Stimulated activated CD8-positive, alpha-beta memory T cell treated with anti-CD3 and anti-CD28 coated beads, Interleukin-12 subunit alpha, Interleukin-12 subunit beta, amount 100 ng/mL, for 4 hours (primary cell): ENCODE measurements around the gene FBLN1.
A peak's percentile ranks its signal among the peaks of the same experiment; 100 is the strongest.
"Not testable (repeated sequence)": the region's sequence is repeated elsewhere in the genome, so short reads cannot be mapped to it uniquely, and the experiment has no call there.

Source experiments
- DNase-seq: peaks from one replicate; pipeline ENCODE4 v3.0.0-alpha.2; 2020; ENCODE audit warnings: low read depth

FBLN1 gene

DNA sequence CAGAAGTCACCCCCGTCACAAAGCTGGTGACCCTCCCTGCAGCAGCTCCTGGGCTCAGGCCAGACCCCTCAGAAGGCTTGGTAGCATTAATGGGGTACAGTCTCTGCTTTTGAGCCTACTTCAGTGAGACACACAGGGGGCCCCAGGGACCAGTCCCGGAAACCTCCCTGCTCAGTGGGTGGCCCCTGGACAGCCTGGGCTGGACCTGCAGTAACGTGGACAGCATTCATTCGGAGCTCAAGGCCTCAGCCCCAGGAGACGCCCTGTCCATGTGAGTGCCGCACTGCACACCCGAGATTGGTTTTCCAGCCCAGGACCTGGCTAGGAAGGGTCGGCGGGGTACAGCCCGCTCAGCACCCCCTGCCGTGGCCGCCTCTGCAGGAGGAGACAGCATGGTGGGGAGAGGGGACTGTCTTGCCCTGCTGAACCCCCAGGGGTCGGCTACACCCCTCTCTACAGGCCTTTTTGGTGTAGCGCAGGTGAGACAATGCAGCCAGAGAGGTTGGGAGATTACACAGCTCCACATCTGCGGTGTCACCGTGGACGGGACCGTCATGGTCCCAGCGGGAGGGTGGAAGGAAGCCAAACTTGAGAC, 83.4 kb downstream of the FBLN1 start:
- no peak for DNase-seq

- DNase-seq, result no peak
Observed at GRCh38 chr22:45586651-45587405, 84.1 kb downstream of the FBLN1 start.

DNA sequence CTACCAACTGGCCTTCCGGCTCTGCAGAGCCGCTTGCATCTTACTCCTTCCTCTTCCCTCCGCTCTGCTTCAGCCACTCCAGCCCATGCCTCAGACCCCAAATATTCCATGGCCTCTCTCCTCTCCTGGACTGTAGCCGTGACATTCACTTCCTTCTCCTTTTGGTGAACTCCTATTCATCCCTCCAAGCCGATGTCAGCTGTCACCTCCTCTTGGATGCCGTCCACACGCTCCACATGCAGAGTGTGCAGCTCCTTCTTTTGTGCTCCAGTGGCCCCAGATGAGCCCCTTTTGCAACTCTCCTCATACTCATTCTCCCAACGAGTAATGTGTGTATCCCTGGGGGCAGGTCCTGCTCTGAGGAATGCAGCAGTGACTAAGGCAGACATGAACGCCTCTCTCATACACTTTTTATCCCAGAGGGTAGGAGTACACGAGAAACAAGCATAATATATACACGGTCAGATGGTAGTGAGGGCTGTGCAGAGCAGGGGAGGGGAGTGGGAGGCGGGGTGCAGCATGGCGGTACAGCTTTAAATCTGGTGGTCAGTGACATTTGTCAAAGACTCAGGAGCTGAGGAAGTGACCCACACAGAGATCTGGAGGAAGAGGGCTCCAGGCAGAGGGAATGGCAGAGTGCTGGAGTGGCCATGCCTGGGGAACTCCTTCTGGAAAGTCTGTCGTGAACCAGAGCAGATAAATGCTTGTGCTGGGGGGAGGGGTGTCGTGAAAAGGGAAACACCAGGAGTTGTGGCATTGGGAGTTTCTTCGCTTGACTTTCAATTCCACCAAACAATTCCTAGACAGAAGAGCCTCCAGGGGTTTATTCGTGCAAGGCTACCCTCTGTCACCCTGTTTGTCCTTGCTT, 85.2 kb downstream of the FBLN1 start:
- no peak for DNase-seq

DNA sequence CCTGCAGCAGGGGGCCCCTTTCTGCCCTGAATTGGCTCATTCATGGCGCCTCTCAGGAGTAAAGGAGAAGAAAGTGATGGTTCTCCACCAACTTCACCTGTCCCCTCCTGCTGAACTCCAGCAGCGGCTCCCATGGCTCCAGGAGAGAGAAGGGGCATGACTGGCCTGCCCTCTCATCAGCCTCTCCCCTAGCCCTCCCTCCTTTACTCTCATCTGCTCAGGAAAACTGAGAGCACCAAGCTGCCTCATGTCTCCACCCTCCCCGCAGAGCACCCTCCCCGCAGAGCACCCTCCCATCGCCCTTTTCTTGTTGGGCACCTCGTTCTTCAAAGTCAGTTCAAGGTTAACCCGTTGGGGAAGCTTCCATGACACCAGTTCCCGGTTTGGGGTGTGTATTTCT, 86.9 kb downstream of the FBLN1 start:
- no peak for DNase-seq

- DNase-seq, result no peak
Observed at GRCh38 chr22:45590262-45590661, 87.6 kb downstream of the FBLN1 start.

DNA sequence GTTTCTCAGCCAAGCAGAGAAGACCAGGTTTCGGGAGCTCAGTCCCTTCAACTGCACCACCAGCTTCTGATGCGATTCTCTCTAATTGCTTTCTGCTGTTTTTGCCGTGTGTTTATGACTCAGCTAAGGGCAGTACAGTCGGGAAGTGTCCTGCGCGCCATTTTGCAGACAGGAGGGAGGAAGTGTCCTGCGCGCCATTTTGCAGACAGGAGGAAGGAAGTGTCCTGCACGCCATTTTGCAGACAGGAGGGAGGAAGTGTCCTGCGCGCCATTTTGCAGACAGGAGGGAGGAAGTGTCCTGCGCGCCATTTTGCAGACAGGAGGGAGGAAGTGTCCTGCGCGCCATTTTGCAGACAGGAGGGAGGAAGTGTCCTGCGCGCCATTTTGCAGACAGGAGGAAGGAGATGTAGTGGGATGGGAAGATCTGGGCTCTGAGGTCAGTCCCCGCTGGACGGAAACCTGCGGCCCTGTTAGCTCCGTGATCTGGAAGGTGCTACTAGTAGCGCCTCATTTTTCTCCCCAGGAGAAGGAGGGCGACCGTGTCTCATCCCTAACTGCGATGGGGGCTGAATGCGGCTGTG, 89.0 kb downstream of the FBLN1 start:
- not testable (repeated sequence) for DNase-seq

DNA sequence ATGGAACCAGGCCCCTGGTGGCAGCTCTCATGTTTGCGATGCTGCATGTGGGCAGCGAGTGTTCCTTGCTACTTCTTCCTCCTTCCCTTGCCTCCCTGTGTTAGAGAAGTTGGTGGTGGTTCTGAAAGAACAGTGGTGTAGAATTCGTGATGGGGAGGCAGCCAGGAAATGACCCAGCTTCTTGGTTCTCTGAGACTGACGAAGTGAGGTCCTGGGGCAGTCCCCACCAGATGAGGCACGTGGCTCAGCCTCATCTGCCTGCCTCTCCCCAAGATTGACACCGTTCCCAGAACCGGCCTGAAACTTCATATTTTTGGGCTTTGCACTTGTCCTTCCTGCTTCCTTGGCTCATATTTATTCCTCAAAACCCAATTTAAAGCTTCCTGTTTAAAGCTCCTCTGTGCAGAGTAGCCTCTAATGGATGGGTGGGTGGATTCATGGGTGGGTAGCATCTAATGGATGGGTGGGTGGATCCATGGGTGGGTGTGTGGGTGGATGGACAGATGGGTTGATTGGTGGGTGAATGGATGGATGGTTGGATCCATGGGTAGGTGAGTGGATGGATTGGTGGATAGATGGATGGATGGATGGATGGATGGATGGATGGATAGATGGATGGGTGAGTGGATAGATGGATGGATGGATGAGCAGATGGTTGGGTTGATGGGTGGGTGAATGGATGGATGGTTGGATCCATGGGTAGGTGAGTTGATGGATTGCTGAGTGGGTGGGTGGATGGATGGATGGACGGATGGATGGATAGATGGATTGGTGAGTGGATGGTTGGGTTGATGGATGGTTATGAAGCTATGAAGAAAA, 91.6 kb downstream of the FBLN1 start:
- DNase-seq, result no peak

- DNase-seq, result no peak
Observed at GRCh38 chr22:45597460-45598192, 94.9 kb downstream of the FBLN1 start.

- DNase-seq, result no peak
Observed at GRCh38 chr22:45598596-45599217, 96.0 kb downstream of the FBLN1 start.

DNA sequence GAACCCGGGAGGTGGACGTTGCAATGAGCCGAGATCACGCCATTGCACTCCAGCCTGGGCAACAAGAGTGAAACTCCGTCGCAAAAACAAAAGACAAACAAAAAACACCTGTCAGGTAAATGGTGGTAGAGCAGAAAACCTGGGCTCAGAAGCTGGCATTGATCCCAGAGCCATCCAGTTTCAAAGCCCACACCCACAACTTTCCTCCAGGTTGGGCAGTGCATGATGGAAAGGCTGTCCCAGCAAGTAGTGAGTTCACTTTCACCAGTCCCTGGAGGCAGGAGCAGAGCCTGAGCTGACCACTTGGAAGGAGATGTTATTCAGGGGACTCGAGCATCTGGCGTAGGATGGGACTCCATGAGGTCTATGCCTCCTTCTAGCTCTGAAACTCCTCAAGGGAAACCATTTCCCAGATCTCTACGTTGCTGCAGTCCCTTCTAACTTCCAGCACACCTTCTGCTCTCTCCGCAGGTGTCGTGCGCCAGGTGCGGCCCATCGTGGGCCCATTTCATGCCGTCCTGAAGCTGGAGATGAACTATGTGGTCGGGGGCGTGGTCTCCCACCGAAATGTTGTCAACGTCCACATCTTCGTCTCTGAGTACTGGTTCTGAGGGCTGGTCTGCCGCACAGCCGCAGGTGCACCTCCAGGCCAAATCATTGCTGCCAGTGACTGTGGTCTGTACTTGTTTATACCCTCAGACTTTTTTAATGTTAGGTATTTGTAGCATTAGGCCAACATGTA, 97.3 kb downstream of the FBLN1 start:
- no peak for DNase-seq

DNA sequence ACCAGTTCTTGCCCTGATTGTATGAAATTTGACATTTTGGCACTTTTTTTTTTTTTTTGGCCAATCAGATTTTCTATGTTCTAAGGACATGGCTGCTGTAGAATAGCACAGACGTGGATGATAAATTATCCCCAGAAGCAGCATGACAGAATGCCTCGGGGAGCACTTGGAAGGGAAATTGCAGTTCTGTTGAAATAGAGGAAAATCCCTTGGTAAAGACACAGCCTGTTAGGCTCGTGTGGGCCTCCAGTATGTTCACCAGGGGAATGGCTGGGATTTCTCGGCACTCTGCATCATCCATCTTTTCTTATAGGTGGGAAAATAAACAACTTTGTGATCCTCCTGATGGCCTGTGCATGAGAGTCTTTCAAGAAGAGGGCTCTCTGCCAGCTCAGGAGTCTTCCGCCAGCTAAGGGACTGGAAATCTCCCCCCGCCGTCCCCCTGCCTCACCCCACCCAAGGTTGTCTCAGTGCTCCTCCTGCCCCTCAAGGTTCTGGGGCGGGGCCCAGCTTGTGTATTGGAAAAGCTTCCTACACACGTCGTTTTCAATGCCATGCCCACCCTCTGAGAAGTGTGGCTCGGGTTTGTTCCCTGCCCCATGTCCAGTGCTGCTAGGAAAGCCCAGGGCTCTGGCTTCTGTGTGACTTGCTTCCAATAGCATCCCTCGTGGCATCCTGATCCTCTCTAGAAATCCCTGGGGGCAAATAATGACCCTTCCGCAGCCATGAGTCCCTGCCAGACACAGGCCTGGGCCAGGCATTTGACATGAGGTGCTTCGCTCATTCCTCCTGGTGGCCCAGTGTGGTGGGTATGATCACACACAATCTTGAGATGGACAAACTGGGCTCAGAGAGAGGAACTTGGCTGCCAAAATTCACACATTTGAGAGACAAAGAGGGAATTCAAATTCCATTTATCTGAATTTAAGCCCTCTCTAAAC, 98.4 kb downstream of the FBLN1 start:
- no peak for DNase-seq

- no peak for DNase-seq
Observed at GRCh38 chr22:45602004-45602733, 99.5 kb downstream of the FBLN1 start.

DNA sequence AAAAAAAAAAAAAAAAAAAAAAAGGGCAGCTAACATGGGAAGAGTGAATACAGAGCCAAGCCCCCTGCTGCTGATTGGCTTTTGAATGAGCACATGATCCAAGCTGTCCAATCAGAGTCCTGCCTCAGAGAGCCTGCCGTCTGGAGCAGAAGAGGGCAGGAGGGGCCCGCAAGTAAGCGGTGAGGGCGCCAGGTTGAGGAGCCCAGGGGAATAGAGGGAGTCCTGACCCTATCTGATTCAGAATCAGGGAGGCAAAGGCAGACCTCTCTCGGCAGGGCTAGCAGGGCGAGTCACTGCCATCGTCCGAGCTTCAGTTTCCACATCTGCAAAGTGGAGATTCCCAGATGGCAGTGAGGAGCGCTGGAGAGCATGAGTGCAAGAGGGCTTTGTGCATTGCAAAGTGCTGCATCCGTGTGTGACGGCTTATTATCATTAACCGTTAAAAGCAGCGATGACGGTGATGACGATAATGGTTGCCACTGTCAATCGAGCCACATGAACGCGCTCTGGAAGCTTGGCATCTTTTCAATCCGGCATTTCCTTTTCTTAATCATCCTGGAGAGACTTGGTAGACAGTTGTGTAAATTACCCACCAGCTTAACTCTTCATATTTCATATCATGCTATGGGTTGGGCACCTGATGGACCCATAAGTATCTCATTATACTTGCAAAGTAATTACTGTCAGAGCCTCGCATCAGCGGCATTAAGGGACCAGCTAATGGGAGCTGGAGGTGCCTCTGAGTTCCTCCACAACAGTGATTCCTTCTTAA, 100.3 kb downstream of the FBLN1 start:
- no peak for DNase-seq

DNA sequence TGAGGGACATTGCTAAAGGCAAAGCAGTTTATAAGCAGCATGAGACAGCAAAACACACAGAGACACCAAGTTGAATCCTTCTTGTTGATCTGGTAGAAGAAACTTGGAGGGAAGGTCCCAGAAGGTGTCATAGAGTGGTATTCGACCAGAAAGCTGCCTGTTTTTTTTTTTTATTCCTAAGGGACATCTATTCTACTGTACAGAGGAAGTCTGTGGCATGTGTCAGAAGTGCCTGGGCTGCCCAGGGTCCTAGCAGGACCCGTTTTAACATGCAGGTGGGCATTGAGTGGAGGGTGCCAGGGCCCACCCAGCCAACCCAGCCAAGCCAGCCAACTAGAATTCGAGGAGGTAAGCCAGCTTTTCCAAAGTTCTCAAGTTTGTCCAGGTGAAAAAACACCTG, 100.9 kb downstream of the FBLN1 start:
- DNase-seq, result no peak

GRCh38 chr22:45608045-45608444, 105.4 kb downstream of the FBLN1 start:
- not testable (repeated sequence) for DNase-seq

GRCh38 chr22:45608763-45609180, 106.1 kb downstream of the FBLN1 start:
- DNase-seq, result no peak

DNA sequence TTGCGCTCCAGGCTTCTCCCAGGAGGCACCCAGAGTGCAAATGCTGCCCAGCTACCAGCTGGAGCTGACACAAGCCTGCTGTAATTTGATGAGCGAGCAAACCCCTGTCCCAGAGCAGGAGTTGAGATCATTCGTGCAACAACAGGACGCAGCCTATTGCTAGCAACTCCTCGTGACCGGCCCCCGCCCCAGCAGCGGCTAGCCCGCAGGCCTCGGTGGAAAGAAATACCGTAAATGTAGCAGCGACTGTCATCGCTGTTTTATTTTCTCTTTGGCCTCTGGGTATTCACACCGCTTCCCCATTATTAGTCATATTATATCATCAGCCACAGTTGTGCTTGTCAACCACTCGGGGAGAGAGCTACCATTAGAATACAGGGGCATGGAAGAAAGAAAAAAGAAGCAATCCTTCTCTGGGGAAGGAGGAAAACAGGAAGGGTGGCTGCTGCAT, 109.8 kb downstream of the FBLN1 start:
- DNase-seq, result peak; percentile 9
